ENCODE data around the gene CINP. TPM values are rescaled to one million over a fixed set of nuclear protein-coding genes. Genes with fewer than 3 reads are reported as not detected.

Gene CINP
- total and polyA plus RNA-seq, 9 of the 15 experiments (the other 6 are each of a cell fraction or from before 2014, with no cell fraction given) = 36.3 to 63.2 (median 43.7) TPM

DNA sequence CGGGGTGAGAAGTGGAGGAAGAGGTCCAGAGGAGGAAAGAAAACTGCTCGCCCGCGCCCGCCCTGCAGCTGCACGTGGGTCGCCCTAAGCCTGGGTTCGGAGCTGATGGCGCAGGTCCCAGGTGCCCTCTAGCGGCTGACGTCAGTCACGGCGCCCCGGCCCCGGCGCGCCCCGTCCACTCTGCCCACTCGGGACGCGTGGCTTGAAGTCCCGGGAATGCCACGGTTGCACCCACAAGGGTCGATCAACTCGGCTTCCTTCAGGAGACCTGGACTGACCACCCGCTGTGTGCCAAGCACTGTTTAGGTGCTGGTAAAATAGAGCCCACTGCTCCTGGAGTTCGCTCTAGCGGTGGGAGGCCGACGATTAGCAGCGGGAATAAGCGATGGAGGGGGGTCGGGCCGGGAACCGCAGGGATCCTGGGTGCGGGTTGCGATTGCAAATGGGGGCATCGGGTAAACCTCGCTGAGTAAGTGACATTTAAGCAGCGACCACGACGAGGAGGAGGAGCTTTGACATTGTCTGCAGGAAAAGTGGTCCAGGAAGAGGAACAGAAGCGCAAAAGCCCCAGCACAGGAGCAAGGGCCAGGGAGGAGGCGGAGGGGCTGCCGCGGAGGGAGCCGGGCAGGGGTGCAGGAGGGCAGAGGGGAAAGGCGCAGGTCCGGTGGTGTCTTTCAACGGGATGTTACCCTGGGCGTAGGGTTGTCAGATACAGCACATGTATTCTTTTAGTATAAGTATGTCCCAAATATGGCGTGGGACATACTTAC is 48.3 kb downstream of the CINP start:
- intact Hi-C loops (cut with micrococcal nuclease) = loop anchor here (1.0 to 5.0 kb wide), 6 partner anchors 79 to 607 kb away; partner anchors contain the start of gene DYNC1H1
- DNase-seq (ENCODE audit: extremely low read depth in 1 of 4, low spot score in 3 of 4) = peak; percentile 67 to 85 (median 77)
- TF ChIP-seq CREB1 (IDR thresholded peaks at IDR 0.05) = 0 out of 2 replicates have a peak, but pooled peaks have one; percentile 32
- peak; percentile 62; the same call in 1 of the 2 replicates for TF ChIP-seq CREB1 (CRISPR knock-in tag; IDR thresholded peaks at IDR 0.05)
- no peak; the same call in 1 of the 2 replicates for TF ChIP-seq KDM2B (CRISPR knock-in tag; IDR thresholded peaks at IDR 0.05)
- no peak for TF ChIP-seq NR4A1 (CRISPR knock-in tag; IDR thresholded peaks at IDR 0.05)
- TF ChIP-seq NR4A1 (tag; IDR thresholded peaks at IDR 0.05) = no peak
- peak; percentile 92 for TF ChIP-seq L3MBTL2 (IDR thresholded peaks at IDR 0.05)
- TF ChIP-seq, protein P1, sequence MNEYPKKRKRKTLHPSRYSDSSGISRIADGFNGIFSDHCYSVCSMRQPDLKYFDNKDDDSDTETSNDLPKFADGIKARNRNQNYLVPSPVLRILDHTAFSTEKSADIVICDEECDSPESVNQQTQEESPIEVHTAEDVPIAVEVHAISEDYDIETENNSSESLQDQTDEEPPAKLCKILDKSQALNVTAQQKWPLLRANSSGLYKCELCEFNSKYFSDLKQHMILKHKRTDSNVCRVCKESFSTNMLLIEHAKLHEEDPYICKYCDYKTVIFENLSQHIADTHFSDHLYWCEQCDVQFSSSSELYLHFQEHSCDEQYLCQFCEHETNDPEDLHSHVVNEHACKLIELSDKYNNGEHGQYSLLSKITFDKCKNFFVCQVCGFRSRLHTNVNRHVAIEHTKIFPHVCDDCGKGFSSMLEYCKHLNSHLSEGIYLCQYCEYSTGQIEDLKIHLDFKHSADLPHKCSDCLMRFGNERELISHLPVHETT (CRISPR knock-in tag; conservative IDR thresholded peaks at IDR 0.05 in 1 of 2, IDR thresholded peaks at IDR 0.05 in 1 of 2) = 0 out of 4 replicates have a peak, but pooled peaks of 1 of the 2 experiments have one; percentile 42
- no peak for TF ChIP-seq ZNF696 (CRISPR knock-in tag; conservative IDR thresholded peaks at IDR 0.05)
- TF ChIP-seq, protein P2, sequence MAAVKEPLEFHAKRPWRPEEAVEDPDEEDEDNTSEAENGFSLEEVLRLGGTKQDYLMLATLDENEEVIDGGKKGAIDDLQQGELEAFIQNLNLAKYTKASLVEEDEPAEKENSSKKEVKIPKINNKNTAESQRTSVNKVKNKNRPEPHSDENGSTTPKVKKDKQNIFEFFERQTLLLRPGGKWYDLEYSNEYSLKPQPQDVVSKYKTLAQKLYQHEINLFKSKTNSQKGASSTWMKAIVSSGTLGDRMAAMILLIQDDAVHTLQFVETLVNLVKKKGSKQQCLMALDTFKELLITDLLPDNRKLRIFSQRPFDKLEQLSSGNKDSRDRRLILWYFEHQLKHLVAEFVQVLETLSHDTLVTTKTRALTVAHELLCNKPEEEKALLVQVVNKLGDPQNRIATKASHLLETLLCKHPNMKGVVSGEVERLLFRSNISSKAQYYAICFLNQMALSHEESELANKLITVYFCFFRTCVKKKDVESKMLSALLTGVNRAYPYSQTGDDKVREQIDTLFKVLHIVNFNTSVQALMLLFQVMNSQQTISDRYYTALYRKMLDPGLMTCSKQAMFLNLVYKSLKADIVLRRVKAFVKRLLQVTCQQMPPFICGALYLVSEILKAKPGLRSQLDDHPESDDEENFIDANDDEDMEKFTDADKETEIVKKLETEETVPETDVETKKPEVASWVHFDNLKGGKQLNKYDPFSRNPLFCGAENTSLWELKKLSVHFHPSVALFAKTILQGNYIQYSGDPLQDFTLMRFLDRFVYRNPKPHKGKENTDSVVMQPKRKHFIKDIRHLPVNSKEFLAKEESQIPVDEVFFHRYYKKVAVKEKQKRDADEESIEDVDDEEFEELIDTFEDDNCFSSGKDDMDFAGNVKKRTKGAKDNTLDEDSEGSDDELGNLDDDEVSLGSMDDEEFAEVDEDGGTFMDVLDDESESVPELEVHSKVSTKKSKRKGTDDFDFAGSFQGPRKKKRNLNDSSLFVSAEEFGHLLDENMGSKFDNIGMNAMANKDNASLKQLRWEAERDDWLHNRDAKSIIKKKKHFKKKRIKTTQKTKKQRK (IDR thresholded peaks at IDR 0.05; ENCODE audit: borderline replicate concordance, low read depth, low read length) = no peak
- no peak for TF ChIP-seq CEBPG (CRISPR knock-in tag; IDR thresholded peaks at IDR 0.05)
- TF ChIP-seq CEBPG (tag; conservative IDR thresholded peaks at IDR 0.05 in 1 of 2, IDR thresholded peaks at IDR 0.05 in 1 of 2) = no peak
- 0 out of 2 replicates have a peak, but pooled peaks have one; percentile 46 for TF ChIP-seq SP1 (CRISPR knock-in tag; IDR thresholded peaks at IDR 0.05)
- no peak for TF ChIP-seq MYBL2 (IDR thresholded peaks at IDR 0.05; ENCODE audit: low read depth)
- TF ChIP-seq MYBL2 (CRISPR knock-in tag; IDR thresholded peaks at IDR 0.05; ENCODE audit: borderline replicate concordance) = no peak
- TF ChIP-seq MAZ (CRISPR knock-in tag; conservative IDR thresholded peaks at IDR 0.05 in 1 of 2, IDR thresholded peaks at IDR 0.05 in 1 of 2) = peak; percentile 37 to 87
- TF ChIP-seq ZKSCAN1 (IDR thresholded peaks at IDR 0.05; ENCODE audit: low read depth, low read length) = no peak
- TF ChIP-seq HNRNPL (IDR thresholded peaks at IDR 0.05; ENCODE audit: low read depth, low read length) = no peak

More for the DNA sequence above, 48.3 kb downstream of the CINP start:
- H3K9me1 ChIP-seq (ENCODE audit: control insufficient read depth, insufficient read depth, low read length) = no peaks in the 10 kb centered on the region
- H3K27ac ChIP-seq (ENCODE audit: extremely low read depth, low read depth, low read length) = no peak overlapping the region; the same call in 2 of the 3 replicates
- H3K9ac ChIP-seq (ENCODE audit: insufficient read depth in 1 of 2, low read depth in 2 of 2, low read length in 2 of 2) = peak overlapping the region; percentile 53 to 85
- no peaks in the 10 kb centered on the region for H3K27me3 ChIP-seq (ENCODE audit: control insufficient read depth in 2 of 2, insufficient read depth in 2 of 2, low read length in 2 of 2)
- WGBS (ENCODE audit: insufficient coverage, low coverage, missing lambda C conversion rate) = 11% methylated on average over 31 of the region's 52 CpGs
- peak overlapping the region; percentile 84 for H3K4me2 ChIP-seq (ENCODE audit: insufficient read depth, low read length)
- BruUV-seq (replicated peaks) = no TSS peak
- peaks cover 21% of the 10 kb centered on the region in 2 experiments; a peak in 4 of 5 replicates for H3K4me1 ChIP-seq (replicated peaks in 1 of 2; ENCODE audit: control insufficient read depth in 2 of 2, insufficient read depth in 2 of 2, low read length in 2 of 2)
- CTCF ChIA-PET (ENCODE audit: low intra/inter-chr PET ratio) = interaction anchor here (0.8 to 2.3 kb wide), 4 partner anchors 79 to 268 kb away, joined by 3 to 15 read pairs (median 7); no protein-coding TSS in a partner anchor
- H4K20me1 ChIP-seq (replicated peaks; ENCODE audit: control insufficient read depth, insufficient read depth, low read length) = no peaks in the 10 kb centered on the region
- POLR2A ChIA-PET = no interaction called here
- in situ Hi-C loops (cut with MboI) = loop anchor here (5.0 to 10.0 kb wide), 4 partner anchors 77 to 610 kb away; partner anchors contain the start of gene DYNC1H1
- peak overlapping the region; percentile 99 for H2AFZ ChIP-seq (ENCODE audit: low read depth, low read length)
- H3K9me3 ChIP-seq (replicated peaks; ENCODE audit: control insufficient read depth, insufficient read depth, low read depth, low read length) = no peaks in the 10 kb centered on the region
- H3K4me3 ChIP-seq = peak overlapping the region; percentile 52
- H3K36me3 ChIP-seq (ENCODE audit: control insufficient read depth, insufficient read depth, low read length) = no peaks in the 10 kb centered on the region
- ATAC-seq (peak; percentile 77), FAIRE-seq (no peak)
- H3K79me2 ChIP-seq (ENCODE audit: control insufficient read depth, insufficient read depth, low read length) = no peaks in the 10 kb centered on the region
